OCI-LY7 (cell line): Measurements from ENCODE around the gene TCHH. TPM values are rescaled to one million over a fixed set of nuclear protein-coding genes. Genes with fewer than 3 reads are reported as not detected.

Source experiments
- BruUV-seq: library from RNA; stranded (reverse); fragments of 400-500 nt; replicated peaks from 2 replicates; lab custom pipeline; 2021; lab: Mats Ljungman, UMichigan
- CTCF ChIA-PET: fragments of 300-600 bp; sonication (Branson Sonifier 250); formaldehyde crosslinking; loops from one replicate; lab custom pipeline; 2022; ENCODE audit warnings: antibody characterized with exemption; ENCODE audit not compliant: unreplicated experiment; lab: Charles Lee
- POLR2A ChIA-PET: fragments of 300-600 bp; sonication (Branson Sonifier 250); formaldehyde crosslinking; loops from one replicate; lab custom pipeline; 2022; ENCODE audit warnings: antibody characterized with exemption; lab: Charles Lee
- DNase-seq: peaks from one replicate; pipeline ENCODE4 v3.0.0-alpha.2; 2015; ENCODE audit warnings: low spot score
- H2AFZ ChIP-seq: fragments of 200-600 bp; sonication (generic), shearing (Covaris generic); 2 replicates; pipeline ENCODE4 v1.6.1; 2014; ENCODE audit warnings: mild to moderate bottlenecking, antibody characterized with exemption, low read length, moderate library complexity
- H3K27ac ChIP-seq: fragments of 200-600 bp; sonication (generic); 2 replicates; pipeline ENCODE4 v1.5.1; 2014; ENCODE audit warnings: mixed run types, low read depth, mild to moderate bottlenecking, moderate library complexity, low read length, inconsistent platforms; ENCODE audit not compliant: poor library complexity, severe bottlenecking
- H3K36me3 ChIP-seq: fragments of 200-600 bp; sonication (generic); 2 replicates; pipeline ENCODE4 v1.6.1; 2014; ENCODE audit warnings: mild to moderate bottlenecking, antibody characterized with exemption, low read length, moderate library complexity, mixed read lengths; ENCODE audit not compliant: insufficient read depth
- H3K4me1 ChIP-seq: fragments of 200-600 bp; sonication (generic); 2 replicates; pipeline ENCODE4 v1.5.1; 2014; ENCODE audit warnings: mild to moderate bottlenecking, low read length; ENCODE audit not compliant: insufficient read depth, poor library complexity, severe bottlenecking
- H3K4me2 ChIP-seq: fragments of 200-600 bp; sonication (generic); 2 replicates; pipeline ENCODE4 v1.6.1; 2014; ENCODE audit warnings: mild to moderate bottlenecking, low read length
- H3K4me3 ChIP-seq: fragments of 200-600 bp; sonication (generic); 2 replicates; pipeline ENCODE4 v1.5.1; 2014; ENCODE audit warnings: mild to moderate bottlenecking, low read depth, low read length; ENCODE audit not compliant: poor library complexity, severe bottlenecking
- H3K79me2 ChIP-seq: fragments of 200-600 bp; sonication (generic); 2 replicates; pipeline ENCODE4 v1.6.1; 2016; ENCODE audit warnings: low read depth, mild to moderate bottlenecking, low read length, moderate library complexity, mixed read lengths; ENCODE audit not compliant: insufficient read depth
- H3K9me2 ChIP-seq: fragments of 200-600 bp; sonication (generic); 2 replicates; pipeline ENCODE4 v1.6.1; 2016; ENCODE audit warnings: mild to moderate bottlenecking, low read length, mixed read lengths; ENCODE audit not compliant: insufficient read depth
- H3K9me3 ChIP-seq: fragments of 200-600 bp; sonication (generic); 2 replicates; pipeline ENCODE4 v1.6.1; 2014; ENCODE audit warnings: mild to moderate bottlenecking, mixed run types, low read length, mixed read lengths
- H4K20me1 ChIP-seq: fragments of 200-600 bp; sonication (generic); 2 replicates; pipeline ENCODE4 v1.6.1; 2014; ENCODE audit warnings: mild to moderate bottlenecking, antibody characterized with exemption, low read length, moderate library complexity, mixed read lengths; ENCODE audit not compliant: insufficient read depth
- CTCF ChIP-seq: fragments of 200-600 bp; sonication (generic); conservative IDR thresholded peaks from 2 replicates; pipeline ENCODE4 v1.5.1; 2014; ENCODE audit warnings: mild to moderate bottlenecking, antibody characterized with exemption, low read length, moderate library complexity, mixed read lengths
- EZH2phosphoT487 ChIP-seq: fragments of 200-600 bp; sonication (generic); IDR thresholded peaks from 2 replicates; pipeline ENCODE4 v1.6.1; 2018; ENCODE audit warnings: low read depth, borderline replicate concordance, mild to moderate bottlenecking, mixed run types, antibody characterized with exemption, low read length, moderate library complexity, mixed read lengths
- intact Hi-C: fragments of 100-400 bp; cut with micrococcal nuclease; formaldehyde crosslinking; loops from one replicate; pipeline ENCODE4 v1.10.0; 2022; ENCODE audit not compliant: unreplicated experiment
- total RNA-seq, 2 experiments: library from RNA; depleted of rRNA in 1 of 2; stranded (reverse); fragments of >200 nt in 1 of 2; shearing (Covaris generic) in 1 of 2; gene quantifications; 2 replicates each; pipeline ENCODE4 v1.2.3, GENCODE V29; 2014 to 2022

The TCHH gene
- total RNA-seq, 2 experiments from 2014 or later, result not detected

- Histone ChIP-seq H3K4me1 (no peaks in the 10 kb centered on the region), H3K36me3 (no peaks in the 10 kb centered on the region), H3K4me2 (no peak overlapping the region), H4K20me1 (no peaks in the 10 kb centered on the region; the same call in 1 of the 2 replicates), H3K9me2 (no peaks in the 10 kb centered on the region), H2AFZ (no peak overlapping the region), H3K4me3 (no peak overlapping the region), H3K27ac (no peak overlapping the region), H3K9me3 (no peaks in the 10 kb centered on the region), H3K79me2 (no peaks in the 10 kb centered on the region)
- ChIA-PET CTCF (no interaction called here), POLR2A (no interaction called here)
- no TSS peak for BruUV-seq
- DNase-seq, result no peak
- intact Hi-C loops, result no loop called here
- TF ChIP-seq CTCF, result no peak
- no peak for TF ChIP-seq EZH2phosphoT487
These were observed 14.9 kb upstream of the TCHH start for GRCh38 chr1:152130186-152130585.

- H3K9me2 ChIP-seq, result no peaks in the 10 kb centered on the region
- no peak overlapping the region for H3K27ac ChIP-seq
- H3K4me1 ChIP-seq, result no peaks in the 10 kb centered on the region
- no peaks in the 10 kb centered on the region; the same call in 1 of the 2 replicates for H4K20me1 ChIP-seq
- no peaks in the 10 kb centered on the region for H3K36me3 ChIP-seq
- H3K4me3 ChIP-seq, result no peak overlapping the region
- CTCF ChIA-PET, result no interaction called here
- H2AFZ ChIP-seq, result no peak overlapping the region
- BruUV-seq, result no TSS peak
- H3K79me2 ChIP-seq, result no peaks in the 10 kb centered on the region
- TF ChIP-seq CTCF (no peak), EZH2phosphoT487 (no peak)
- no peak overlapping the region for H3K4me2 ChIP-seq
- intact Hi-C loops, result no loop called here
- POLR2A ChIA-PET, result no interaction called here
- H3K9me3 ChIP-seq, result no peaks in the 10 kb centered on the region
- no peak for DNase-seq
These were observed 12.4 kb upstream of the TCHH start for GRCh38 chr1:152127673-152128072.

- H3K4me2 ChIP-seq, result no peak overlapping the region
- TF ChIP-seq CTCF (no peak), EZH2phosphoT487 (no peak)
- no peak overlapping the region for H3K27ac ChIP-seq
- no peaks in the 10 kb centered on the region for H3K9me3 ChIP-seq
- no peaks in the 10 kb centered on the region for H3K9me2 ChIP-seq
- H3K4me1 ChIP-seq, result no peaks in the 10 kb centered on the region
- intact Hi-C loops, result no loop called here
- ChIA-PET CTCF (no interaction called here), POLR2A (no interaction called here)
- DNase-seq, result no peak
- no peak overlapping the region for H2AFZ ChIP-seq
- no peaks in the 10 kb centered on the region; the same call in 1 of the 2 replicates for H4K20me1 ChIP-seq
- no peaks in the 10 kb centered on the region for H3K36me3 ChIP-seq
- BruUV-seq, result no TSS peak
- no peak overlapping the region for H3K4me3 ChIP-seq
- no peaks in the 10 kb centered on the region for H3K79me2 ChIP-seq
These were observed 10.7 kb upstream of the TCHH start for GRCh38 chr1:152125834-152126443.
